GM10266 (cell line): ENCODE results near the gene PTBP1.

ENCODE experiments used
- DNase-seq: peaks from one replicate; pipeline ENCODE4 v3.0.0; 2012; ENCODE audit errors: extremely low spot score
- CTCF ChIP-seq: IDR thresholded peaks from 2 replicates; pipeline ENCODE4 v1.5.1; 2012; ENCODE audit warnings: mild to moderate bottlenecking, low read depth; ENCODE audit not compliant: control insufficient read depth, insufficient read depth; ENCODE audit errors: missing control alignments

PTBP1 gene

GRCh38 chr19:858284-858683, 61.0 kb downstream of the PTBP1 start:
- no peak for TF ChIP-seq CTCF

GRCh38 chr19:858868-859843, 61.9 kb downstream of the PTBP1 start, which contains the start of gene CFD:
Gene CFD, plus strand, starts transcription at chr19:859664. Its CDS starts 26 bp downstream, at chr19:859690.
- no peak for TF ChIP-seq CTCF
- DNase-seq: no peak

More at GRCh38 chr19:858284-858683, 61.0 kb downstream of the PTBP1 start:
- no peak for DNase-seq

- TF ChIP-seq CTCF: no peak
- no peak for DNase-seq
Observed at GRCh38 chr19:861141-861755, 64.0 kb downstream of the PTBP1 start.
